ENCODE results near the gene RPL37.

DNA sequence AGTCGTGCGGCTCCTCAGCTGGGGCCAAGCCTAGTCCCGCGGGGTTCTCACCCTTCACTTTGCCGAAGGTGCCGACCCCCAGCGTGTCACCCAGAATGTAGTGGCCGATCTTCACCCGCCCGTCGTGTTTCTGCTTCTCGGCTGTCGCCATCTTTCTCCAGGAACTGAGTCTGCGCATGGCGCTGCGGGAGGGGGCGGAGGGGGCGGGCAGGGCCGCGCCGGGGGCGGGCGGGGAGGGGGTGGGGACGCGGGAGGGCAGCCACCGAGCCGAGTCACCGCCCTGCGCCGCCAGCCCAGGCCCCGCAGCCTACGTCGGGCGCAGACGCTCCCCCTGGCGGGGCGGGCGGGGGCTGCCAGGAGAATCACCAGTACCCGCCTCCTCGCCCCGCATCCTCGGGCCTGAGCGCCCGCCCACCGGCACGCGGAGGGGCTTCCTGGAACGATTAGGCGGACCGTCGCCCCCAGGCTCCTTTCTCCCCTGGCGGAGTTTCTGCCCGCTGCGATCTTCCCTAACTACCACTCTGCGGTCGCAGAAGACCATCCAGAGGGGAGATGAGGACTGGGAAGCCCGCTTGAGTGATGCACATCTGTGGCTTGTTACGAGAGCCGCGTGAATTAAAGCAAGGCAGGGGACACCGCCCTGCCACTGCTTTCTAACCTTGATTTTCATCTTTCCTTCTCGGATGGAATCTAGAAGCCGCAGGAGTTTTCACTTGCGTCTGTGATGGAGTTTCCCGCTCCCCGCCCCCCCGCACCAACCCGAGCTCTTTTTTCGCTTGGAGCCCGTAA is 36.8 kb downstream of the RPL37 start, which contains the start of gene PRKAA1:
- TF ChIP-seq PHTF2 (CRISPR knock-in tag; IDR thresholded peaks at IDR 0.05) (no peak), SAFB2 (IDR thresholded peaks at IDR 0.05; ENCODE audit: borderline replicate concordance, low read depth, low read length, severe bottlenecking) (no peak), ZNF224 (CRISPR knock-in tag; IDR thresholded peaks at IDR 0.05) (0 out of 2 replicates have a peak, but pooled peaks have one; percentile 48), ZBTB7A (IDR thresholded peaks at IDR 0.05; ENCODE audit: borderline replicate concordance, control insufficient read depth, low read depth, low read length) (peak; percentile 72; the same call in 1 of the 2 replicates), POLR2AphosphoS5 (IDR thresholded peaks at IDR 0.05; ENCODE audit: control insufficient read depth, insufficient read depth, low read depth, low read length) (peak; percentile 85), HMG20B (CRISPR knock-in tag; IDR thresholded peaks at IDR 0.05) (no peak), GATA2 (CRISPR knock-in tag; IDR thresholded peaks at IDR 0.05) (no peak), SAP30 (IDR thresholded peaks at IDR 0.05; ENCODE audit: borderline replicate concordance, insufficient read depth, low read depth, low read length, poor library complexity, severe bottlenecking) (no peak), CTBP1 (IDR thresholded peaks at IDR 0.05; ENCODE audit: borderline replicate concordance) (peak; percentile 93; the same call in 1 of the 2 replicates), C11orf30 (IDR thresholded peaks at IDR 0.05; ENCODE audit: low read depth) (no peak), RAD21 (CRISPR knock-in tag; conservative IDR thresholded peaks at IDR 0.05 in 1 of 2, IDR thresholded peaks at IDR 0.05 in 1 of 2) (peak in 1 of 2 experiments; percentile 48; a peak in 2 of 4 replicates)
- TF ChIP-seq, protein P1, sequence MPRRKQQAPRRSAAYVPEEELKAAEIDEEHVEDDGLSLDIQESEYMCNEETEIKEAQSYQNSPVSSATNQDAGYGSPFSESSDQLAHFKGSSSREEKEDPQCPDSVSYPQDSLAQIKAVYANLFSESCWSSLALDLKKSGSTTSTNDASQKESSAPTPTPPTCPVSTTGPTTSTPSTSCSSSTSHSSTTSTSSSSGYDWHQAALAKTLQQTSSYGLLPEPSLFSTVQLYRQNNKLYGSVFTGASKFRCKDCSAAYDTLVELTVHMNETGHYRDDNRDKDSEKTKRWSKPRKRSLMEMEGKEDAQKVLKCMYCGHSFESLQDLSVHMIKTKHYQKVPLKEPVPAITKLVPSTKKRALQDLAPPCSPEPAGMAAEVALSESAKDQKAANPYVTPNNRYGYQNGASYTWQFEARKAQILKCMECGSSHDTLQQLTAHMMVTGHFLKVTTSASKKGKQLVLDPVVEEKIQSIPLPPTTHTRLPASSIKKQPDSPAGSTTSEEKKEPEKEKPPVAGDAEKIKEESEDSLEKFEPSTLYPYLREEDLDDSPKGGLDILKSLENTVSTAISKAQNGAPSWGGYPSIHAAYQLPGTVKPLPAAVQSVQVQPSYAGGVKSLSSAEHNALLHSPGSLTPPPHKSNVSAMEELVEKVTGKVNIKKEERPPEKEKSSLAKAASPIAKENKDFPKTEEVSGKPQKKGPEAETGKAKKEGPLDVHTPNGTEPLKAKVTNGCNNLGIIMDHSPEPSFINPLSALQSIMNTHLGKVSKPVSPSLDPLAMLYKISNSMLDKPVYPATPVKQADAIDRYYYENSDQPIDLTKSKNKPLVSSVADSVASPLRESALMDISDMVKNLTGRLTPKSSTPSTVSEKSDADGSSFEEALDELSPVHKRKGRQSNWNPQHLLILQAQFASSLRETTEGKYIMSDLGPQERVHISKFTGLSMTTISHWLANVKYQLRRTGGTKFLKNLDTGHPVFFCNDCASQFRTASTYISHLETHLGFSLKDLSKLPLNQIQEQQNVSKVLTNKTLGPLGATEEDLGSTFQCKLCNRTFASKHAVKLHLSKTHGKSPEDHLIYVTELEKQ (CRISPR knock-in tag; IDR thresholded peaks at IDR 0.05): no peak
